HCT116 (cell line): ENCODE measurements around the gene NEK5.

Experiments
- ELF1 ChIP-seq: IDR thresholded peaks from 2 replicates; pipeline ENCODE4 v1.6.1; 2012; ENCODE audit warnings: low read depth, borderline replicate concordance
- EZH2 ChIP-seq: fragments of 200-600 bp; sonication (generic); IDR thresholded peaks from 2 replicates; pipeline ENCODE4 v1.6.1; 2017; ENCODE audit warnings: antibody characterized with exemption, mixed run types
- EZH2phosphoT487 ChIP-seq: fragments of 200-600 bp; IDR thresholded peaks from 2 replicates; pipeline ENCODE4 v1.6.1; 2018; ENCODE audit warnings: antibody characterized with exemption, borderline replicate concordance
- JUND ChIP-seq: IDR thresholded peaks from 2 replicates; pipeline ENCODE4 v1.6.1; 2012
- POLR2A ChIP-seq: IDR thresholded peaks from 2 replicates; pipeline ENCODE4 v1.7.0; 2011; ENCODE audit warnings: borderline replicate concordance; ENCODE audit not compliant: insufficient read depth, insufficient read length; ENCODE audit errors: extremely low read depth
- POLR2AphosphoS5 ChIP-seq: IDR thresholded peaks from 2 replicates; pipeline ENCODE4 v1.6.1; 2011; ENCODE audit warnings: mild to moderate bottlenecking, low read depth, low read length, moderate library complexity
- SP1 ChIP-seq: IDR thresholded peaks from 2 replicates; pipeline ENCODE4 v1.6.1; 2012; ENCODE audit warnings: low read depth
- TCF7L2 ChIP-seq: IDR thresholded peaks from 2 replicates; pipeline ENCODE4 v1.7.0; 2011; ENCODE audit warnings: borderline replicate concordance, inconsistent platforms; ENCODE audit not compliant: insufficient read depth, insufficient read length; ENCODE audit errors: extremely low read depth
- ZFX ChIP-seq: fragments of 450-650 bp; IDR thresholded peaks from 2 replicates; pipeline ENCODE4 v1.6.1; 2017
- ZNF274 ChIP-seq: fragments of 200-500 bp; sonication (Bioruptor generic); IDR thresholded peaks from 2 replicates; pipeline ENCODE4 v1.6.1; 2014; ENCODE audit warnings: mild to moderate bottlenecking, low read depth, low read length, inconsistent platforms
- TF ChIP-seq, protein P1 (sequence below), 3 experiments: fragments of 200-600 bp in 1 of 3; sonication (generic) in 1 of 3; IDR thresholded peaks in 2 of 3; conservative IDR thresholded peaks in 1 of 3; 2 replicates each; pipeline ENCODE4 v1.5.1; 2012 to 2017; ENCODE audit warnings: low read depth in 2 of 3, low read length in 2 of 3, antibody characterized with exemption in 1 of 3, borderline replicate concordance in 1 of 3, control low read depth in 1 of 3, mild to moderate bottlenecking in 1 of 3, mixed read lengths in 1 of 3, mixed run types in 1 of 3, moderate library complexity in 1 of 3; ENCODE audit not compliant: insufficient read depth in 1 of 3
- TF ChIP-seq, protein P2 (sequence below): IDR thresholded peaks from 2 replicates; pipeline ENCODE4 v1.6.1; 2012; ENCODE audit warnings: low read depth

DNA sequence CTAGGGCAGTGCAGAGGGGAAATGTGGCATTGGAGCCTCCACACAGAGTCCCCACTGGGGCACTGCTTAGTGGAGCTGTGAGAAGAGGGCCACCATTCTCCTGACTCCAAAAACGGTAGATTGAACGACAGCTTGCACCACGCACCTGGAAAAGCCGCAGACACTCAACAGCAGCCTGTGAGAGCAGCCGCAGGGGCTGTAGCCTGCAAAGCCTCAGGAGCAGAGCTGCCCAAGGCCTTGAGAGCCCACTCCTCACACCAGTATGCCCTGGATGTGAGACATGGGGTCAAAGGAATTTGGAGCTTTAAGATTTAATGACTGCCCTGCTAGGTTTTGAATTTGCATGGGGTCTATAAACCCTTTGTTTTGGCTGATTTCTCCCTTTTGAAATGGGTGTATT, 31.7 kb downstream of the NEK5 start:
- TF ChIP-seq, protein P1, sequence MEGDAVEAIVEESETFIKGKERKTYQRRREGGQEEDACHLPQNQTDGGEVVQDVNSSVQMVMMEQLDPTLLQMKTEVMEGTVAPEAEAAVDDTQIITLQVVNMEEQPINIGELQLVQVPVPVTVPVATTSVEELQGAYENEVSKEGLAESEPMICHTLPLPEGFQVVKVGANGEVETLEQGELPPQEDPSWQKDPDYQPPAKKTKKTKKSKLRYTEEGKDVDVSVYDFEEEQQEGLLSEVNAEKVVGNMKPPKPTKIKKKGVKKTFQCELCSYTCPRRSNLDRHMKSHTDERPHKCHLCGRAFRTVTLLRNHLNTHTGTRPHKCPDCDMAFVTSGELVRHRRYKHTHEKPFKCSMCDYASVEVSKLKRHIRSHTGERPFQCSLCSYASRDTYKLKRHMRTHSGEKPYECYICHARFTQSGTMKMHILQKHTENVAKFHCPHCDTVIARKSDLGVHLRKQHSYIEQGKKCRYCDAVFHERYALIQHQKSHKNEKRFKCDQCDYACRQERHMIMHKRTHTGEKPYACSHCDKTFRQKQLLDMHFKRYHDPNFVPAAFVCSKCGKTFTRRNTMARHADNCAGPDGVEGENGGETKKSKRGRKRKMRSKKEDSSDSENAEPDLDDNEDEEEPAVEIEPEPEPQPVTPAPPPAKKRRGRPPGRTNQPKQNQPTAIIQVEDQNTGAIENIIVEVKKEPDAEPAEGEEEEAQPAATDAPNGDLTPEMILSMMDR (IDR thresholded peaks at IDR 0.05 in 2 of 3, conservative IDR thresholded peaks at IDR 0.05 in 1 of 3; ENCODE audit: borderline replicate concordance in 1 of 3, insufficient read depth in 1 of 3, low read depth in 2 of 3, low read length in 2 of 3), result no peak
- TF ChIP-seq JUND (no peak), EZH2 (no peak), SP1 (no peak), POLR2A (no peak), TCF7L2 (no peak), ELF1 (no peak), ZNF274 (no peak), POLR2AphosphoS5 (no peak), ZFX (no peak), EZH2phosphoT487 (no peak)
- TF ChIP-seq, protein P2, sequence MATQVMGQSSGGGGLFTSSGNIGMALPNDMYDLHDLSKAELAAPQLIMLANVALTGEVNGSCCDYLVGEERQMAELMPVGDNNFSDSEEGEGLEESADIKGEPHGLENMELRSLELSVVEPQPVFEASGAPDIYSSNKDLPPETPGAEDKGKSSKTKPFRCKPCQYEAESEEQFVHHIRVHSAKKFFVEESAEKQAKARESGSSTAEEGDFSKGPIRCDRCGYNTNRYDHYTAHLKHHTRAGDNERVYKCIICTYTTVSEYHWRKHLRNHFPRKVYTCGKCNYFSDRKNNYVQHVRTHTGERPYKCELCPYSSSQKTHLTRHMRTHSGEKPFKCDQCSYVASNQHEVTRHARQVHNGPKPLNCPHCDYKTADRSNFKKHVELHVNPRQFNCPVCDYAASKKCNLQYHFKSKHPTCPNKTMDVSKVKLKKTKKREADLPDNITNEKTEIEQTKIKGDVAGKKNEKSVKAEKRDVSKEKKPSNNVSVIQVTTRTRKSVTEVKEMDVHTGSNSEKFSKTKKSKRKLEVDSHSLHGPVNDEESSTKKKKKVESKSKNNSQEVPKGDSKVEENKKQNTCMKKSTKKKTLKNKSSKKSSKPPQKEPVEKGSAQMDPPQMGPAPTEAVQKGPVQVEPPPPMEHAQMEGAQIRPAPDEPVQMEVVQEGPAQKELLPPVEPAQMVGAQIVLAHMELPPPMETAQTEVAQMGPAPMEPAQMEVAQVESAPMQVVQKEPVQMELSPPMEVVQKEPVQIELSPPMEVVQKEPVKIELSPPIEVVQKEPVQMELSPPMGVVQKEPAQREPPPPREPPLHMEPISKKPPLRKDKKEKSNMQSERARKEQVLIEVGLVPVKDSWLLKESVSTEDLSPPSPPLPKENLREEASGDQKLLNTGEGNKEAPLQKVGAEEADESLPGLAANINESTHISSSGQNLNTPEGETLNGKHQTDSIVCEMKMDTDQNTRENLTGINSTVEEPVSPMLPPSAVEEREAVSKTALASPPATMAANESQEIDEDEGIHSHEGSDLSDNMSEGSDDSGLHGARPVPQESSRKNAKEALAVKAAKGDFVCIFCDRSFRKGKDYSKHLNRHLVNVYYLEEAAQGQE, result no peak
